HuH-7.5 (cell line): ENCODE results near the gene HEYL.
"Not testable (repeated sequence)": the region's sequence is repeated elsewhere in the genome, so short reads cannot be mapped to it uniquely, and the experiment has no call there.

ENCODE experiments used
- DNase-seq: peaks from one replicate; pipeline ENCODE4 v3.0.0; 2011; ENCODE audit warnings: low spot score

The HEYL gene

GRCh38 chr1:39635871-39636210 is 3.6 kb downstream of the HEYL start:
- DNase-seq, result no peak

GRCh38 chr1:39635205-39635870 is 4.1 kb downstream of the HEYL start:
- no peak for DNase-seq

- no peak for DNase-seq
These were observed 6.0 kb downstream of the HEYL start for GRCh38 chr1:39633422-39633821.

GRCh38 chr1:39632682-39633417 is 6.6 kb downstream of the HEYL start:
- DNase-seq, result no peak

GRCh38 chr1:39632323-39632681 is 7.1 kb downstream of the HEYL start:
- DNase-seq, result no peak

- no peak for DNase-seq
These were observed 7.8 kb downstream of the HEYL start for GRCh38 chr1:39631361-39632322.

GRCh38 chr1:39628807-39629350 is 10.6 kb downstream of the HEYL start:
- DNase-seq, result no peak

- no peak for DNase-seq
These were observed 12.8 kb downstream of the HEYL start for GRCh38 chr1:39626646-39627045.

- DNase-seq, result no peak
These were observed 13.8 kb downstream of the HEYL start for GRCh38 chr1:39625462-39626273.

- DNase-seq, result no peak
These were observed 14.4 kb downstream of the HEYL start for GRCh38 chr1:39625009-39625408.

GRCh38 chr1:39623053-39623452 is 16.4 kb downstream of the HEYL start:
- DNase-seq, result no peak

GRCh38 chr1:39622427-39622826 is 17.0 kb downstream of the HEYL start:
- no peak for DNase-seq

GRCh38 chr1:39620659-39621165 is 18.7 kb downstream of the HEYL start:
- DNase-seq, result no peak

GRCh38 chr1:39617488-39618049 is 21.9 kb downstream of the HEYL start:
- DNase-seq, result no peak

- no peak for DNase-seq
These were observed 24.3 kb downstream of the HEYL start for GRCh38 chr1:39615086-39615673.

GRCh38 chr1:39614488-39614887 is 25.0 kb downstream of the HEYL start:
- DNase-seq, result no peak

GRCh38 chr1:39613250-39613649 is 26.2 kb downstream of the HEYL start:
- DNase-seq, result no peak

- DNase-seq, result peak; percentile 64
These were observed 29.7 kb downstream of the HEYL start for GRCh38 chr1:39609618-39610331.

GRCh38 chr1:39608921-39609320 is 30.5 kb downstream of the HEYL start:
- DNase-seq, result no peak

GRCh38 chr1:39603677-39604076 is 35.8 kb downstream of the HEYL start:
- DNase-seq, result not testable (repeated sequence)
